ENCODE measurements around the gene RNPEPL1.

The RNPEPL1 gene

GRCh38 chr2:240571314-240571973, 3.2 kb downstream of the RNPEPL1 start:
- Histone ChIP-seq H3K9me3 (replicated peaks in 1 of 2; ENCODE audit: control insufficient read depth in 2 of 2, insufficient read depth in 1 of 2, low read depth in 1 of 2, low read length in 2 of 2) (peaks cover 0 to 2% of the 10 kb centered on the region in 2 donors), H3K4me2 (ENCODE audit: insufficient read depth, low read length, poor library complexity, severe bottlenecking) (no peak overlapping the region), H3K18ac (ENCODE audit: low read length) (peak overlapping the region; percentile 64), H3K23ac (ENCODE audit: low read depth, low read length, poor library complexity) (peak overlapping the region; percentile 73), H2BK12ac (ENCODE audit: low read length) (no peak overlapping the region), H3K36me3 (replicated peaks in 1 of 2; ENCODE audit: control insufficient read depth in 2 of 2, insufficient read depth in 2 of 2, low read length in 2 of 2) (peaks cover 0 to 21% of the 10 kb centered on the region in 2 donors), H4K8ac (ENCODE audit: low read depth, low read length) (no peak overlapping the region), H2BK15ac (ENCODE audit: low read length) (no peak overlapping the region), H3K79me1 (ENCODE audit: low read depth, low read length) (peaks cover 2% of the 10 kb centered on the region), H3K9ac (ENCODE audit: low read depth, low read length, poor library complexity) (no peak overlapping the region), H3K4ac (ENCODE audit: low read length) (no peak overlapping the region), H3K27me3 (ENCODE audit: control insufficient read depth in 3 of 3, insufficient read depth in 3 of 3, low read depth in 1 of 3, low read length in 3 of 3) (peaks cover 0 to 32% (median 16%) of the 10 kb centered on the region in 3 experiments), H3K4me1 (ENCODE audit: control insufficient read depth in 2 of 2, insufficient read depth in 1 of 2, low read depth in 1 of 2, low read length in 2 of 2) (peaks cover 18% of the 10 kb centered on the region in 2 donors), H4K91ac (ENCODE audit: low read depth, low read length, poor library complexity) (no peak overlapping the region), H2BK120ac (ENCODE audit: low read depth, low read length) (no peak overlapping the region), H3K14ac (ENCODE audit: low read length) (no peak overlapping the region), H2AK5ac (ENCODE audit: low read depth, low read length) (peak overlapping the region; percentile 19), H3K4me3 (ENCODE audit: low read length in 2 of 2) (peak overlapping the region in 1 of 2 donors; percentile 11), H2BK5ac (ENCODE audit: low read length) (no peak overlapping the region), H3K27ac (replicated peaks; ENCODE audit: low read length) (no peak overlapping the region), H2AFZ (ENCODE audit: low read length) (no peak overlapping the region)
- no CpG with 5 or more reads among the region's 18 CpGs for WGBS, 2 donors (ENCODE audit: extremely low coverage in 2 of 2, insufficient read length in 2 of 2, insufficient replicate concordance in 1 of 2)
- DNase-seq (ENCODE audit: low spot score) = no peak

DNA sequence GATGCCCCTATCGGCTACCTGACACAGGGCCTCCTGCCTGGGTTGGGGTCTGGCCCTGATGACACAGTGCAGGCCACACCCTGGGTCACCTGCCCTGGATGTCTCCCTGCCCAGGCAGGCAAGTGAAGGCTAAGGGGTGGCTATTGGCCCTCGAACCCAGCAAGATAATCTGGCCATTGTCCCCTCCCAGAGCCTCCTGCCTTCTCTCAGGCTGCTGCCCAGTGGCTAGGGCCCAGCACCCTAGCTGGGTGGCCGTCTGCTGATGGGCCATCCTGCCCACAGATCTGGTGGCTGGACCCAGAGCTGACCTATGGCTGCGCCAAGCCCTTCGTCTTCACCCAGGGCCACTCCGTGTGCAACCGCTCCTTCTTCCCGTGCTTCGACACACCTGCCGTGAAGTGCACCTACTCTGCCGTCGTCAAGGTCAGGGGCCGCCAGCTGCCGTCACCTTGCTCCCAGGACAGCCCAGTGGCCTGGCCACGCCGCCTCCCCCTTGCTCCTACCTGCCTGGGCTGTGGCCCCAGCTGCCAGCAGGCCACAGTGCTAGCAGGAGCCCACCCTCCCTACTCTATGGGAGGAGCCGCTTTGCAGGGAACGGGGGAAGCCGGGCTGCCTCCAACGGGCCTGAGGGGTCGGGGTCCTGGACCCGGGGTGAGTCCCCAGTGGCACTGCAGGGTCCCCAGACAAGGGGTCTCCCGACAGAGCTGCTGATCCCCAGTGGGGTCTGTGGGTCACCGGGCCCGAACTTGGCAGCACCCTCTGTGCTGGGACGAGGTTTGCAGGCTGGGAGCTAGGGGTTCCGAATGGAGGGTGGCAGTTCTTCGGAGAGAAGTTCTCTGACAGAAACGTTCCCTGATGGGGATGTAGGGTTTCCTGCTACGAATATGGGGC, 4.1 kb downstream of the RNPEPL1 start:
- Histone ChIP-seq H2BK5ac (ENCODE audit: low read length) (no peak overlapping the region), H3K27me3 (ENCODE audit: control insufficient read depth in 3 of 3, insufficient read depth in 3 of 3, low read depth in 1 of 3, low read length in 3 of 3) (peaks cover 0 to 23% (median 10%) of the 10 kb centered on the region in 3 experiments), H3K79me1 (ENCODE audit: low read depth, low read length) (peaks cover 2% of the 10 kb centered on the region), H3K4me2 (ENCODE audit: insufficient read depth, low read length, poor library complexity, severe bottlenecking) (no peak overlapping the region), H3K18ac (ENCODE audit: low read length) (no peak overlapping the region), H4K91ac (ENCODE audit: low read depth, low read length, poor library complexity) (no peak overlapping the region), H2AK5ac (ENCODE audit: low read depth, low read length) (no peak overlapping the region), H2AFZ (ENCODE audit: low read length) (no peak overlapping the region), H3K4ac (ENCODE audit: low read length) (no peak overlapping the region), H3K14ac (ENCODE audit: low read length) (no peak overlapping the region), H3K4me3 (ENCODE audit: low read length in 2 of 2) (no peak overlapping the region), H2BK120ac (ENCODE audit: low read depth, low read length) (no peak overlapping the region), H3K36me3 (replicated peaks in 1 of 2; ENCODE audit: control insufficient read depth in 2 of 2, insufficient read depth in 2 of 2, low read length in 2 of 2) (peaks cover 0 to 28% of the 10 kb centered on the region in 2 donors), H3K9ac (ENCODE audit: low read depth, low read length, poor library complexity) (no peak overlapping the region), H3K27ac (replicated peaks; ENCODE audit: low read length) (no peak overlapping the region), H3K9me3 (replicated peaks in 1 of 2; ENCODE audit: control insufficient read depth in 2 of 2, insufficient read depth in 1 of 2, low read depth in 1 of 2, low read length in 2 of 2) (no peaks in the 10 kb centered on the region), H3K23ac (ENCODE audit: low read depth, low read length, poor library complexity) (peak overlapping the region; percentile 37), H2BK12ac (ENCODE audit: low read length) (no peak overlapping the region), H3K4me1 (ENCODE audit: control insufficient read depth in 2 of 2, insufficient read depth in 1 of 2, low read depth in 1 of 2, low read length in 2 of 2) (peaks cover 10 to 12% of the 10 kb centered on the region in 2 donors), H4K8ac (ENCODE audit: low read depth, low read length) (no peak overlapping the region), H2BK15ac (ENCODE audit: low read length) (no peak overlapping the region)
- no peak for DNase-seq (ENCODE audit: low spot score)
- WGBS, 2 donors (ENCODE audit: extremely low coverage in 2 of 2, insufficient read length in 2 of 2, insufficient replicate concordance in 1 of 2) = no CpG with 5 or more reads among the region's 30 CpGs

GRCh38 chr2:240573071-240573515, 4.8 kb downstream of the RNPEPL1 start:
- no peak overlapping the region for H3K4me3 ChIP-seq (ENCODE audit: low read length in 2 of 2)
- no peak overlapping the region for H2AK5ac ChIP-seq (ENCODE audit: low read depth, low read length)
- no peaks in the 10 kb centered on the region for H3K9me3 ChIP-seq (replicated peaks in 1 of 2; ENCODE audit: control insufficient read depth in 2 of 2, insufficient read depth in 1 of 2, low read depth in 1 of 2, low read length in 2 of 2)
- no peak overlapping the region for H2BK15ac ChIP-seq (ENCODE audit: low read length)
- H3K23ac ChIP-seq (ENCODE audit: low read depth, low read length, poor library complexity) = peak overlapping the region; percentile 37
- no peak overlapping the region for H2BK120ac ChIP-seq (ENCODE audit: low read depth, low read length)
- H3K27ac ChIP-seq (replicated peaks; ENCODE audit: low read length) = no peak overlapping the region
- no peak overlapping the region for H3K4ac ChIP-seq (ENCODE audit: low read length)
- peaks cover 5 to 8% of the 10 kb centered on the region in 2 donors for H3K4me1 ChIP-seq (ENCODE audit: control insufficient read depth in 2 of 2, insufficient read depth in 1 of 2, low read depth in 1 of 2, low read length in 2 of 2)
- peaks cover 2% of the 10 kb centered on the region for H3K79me1 ChIP-seq (ENCODE audit: low read depth, low read length)
- no peak overlapping the region for H4K8ac ChIP-seq (ENCODE audit: low read depth, low read length)
- no CpG with 5 or more reads among the region's 20 CpGs for whole genome bisulfite sequencing, 2 donors (ENCODE audit: extremely low coverage in 2 of 2, insufficient read length in 2 of 2, insufficient replicate concordance in 1 of 2)
- DNase-seq (ENCODE audit: low spot score) = no peak
- H3K18ac ChIP-seq (ENCODE audit: low read length) = no peak overlapping the region
- peaks cover 4 to 35% of the 10 kb centered on the region in 2 donors for H3K36me3 ChIP-seq (replicated peaks in 1 of 2; ENCODE audit: control insufficient read depth in 2 of 2, insufficient read depth in 2 of 2, low read length in 2 of 2)
- H2BK12ac ChIP-seq (ENCODE audit: low read length) = peak overlapping the region; percentile 10
- H2AFZ ChIP-seq (ENCODE audit: low read length) = no peak overlapping the region
- no peak overlapping the region for H4K91ac ChIP-seq (ENCODE audit: low read depth, low read length, poor library complexity)
- no peak overlapping the region for H2BK5ac ChIP-seq (ENCODE audit: low read length)
- H3K14ac ChIP-seq (ENCODE audit: low read length) = no peak overlapping the region
- peaks cover 0 to 16% (median 5%) of the 10 kb centered on the region in 3 experiments for H3K27me3 ChIP-seq (ENCODE audit: control insufficient read depth in 3 of 3, insufficient read depth in 3 of 3, low read depth in 1 of 3, low read length in 3 of 3)
- no peak overlapping the region for H3K4me2 ChIP-seq (ENCODE audit: insufficient read depth, low read length, poor library complexity, severe bottlenecking)
- H3K9ac ChIP-seq (ENCODE audit: low read depth, low read length, poor library complexity) = no peak overlapping the region
